IMR-90 (cell line): ENCODE results near the gene KIAA0232. TPM values are rescaled to one million over a fixed set of nuclear protein-coding genes. Genes with fewer than 3 reads are reported as not detected.

ENCODE experiments used
- ATAC-seq: fragments of 200-7000 bp; cut with Tn5 transposase; 2 replicates; pipeline ENCODE4 v1.9.1; 2020; ENCODE audit warnings: low read depth, mild to moderate bottlenecking, moderate library complexity
- BruUV-seq: library from RNA; stranded (reverse); fragments of 400-500 nt; replicated peaks from 2 replicates; lab custom pipeline; 2021; lab: Mats Ljungman, UMichigan
- CTCF ChIA-PET: fragments of 300-600 bp; formaldehyde crosslinking; extraction: SDS; loops from one replicate; lab custom pipeline; 2021; ENCODE audit warnings: antibody characterized with exemption; lab: Yijun Ruan, JAX
- POLR2A ChIA-PET: fragments of 300-600 bp; sonication (Branson Sonifier 250); formaldehyde crosslinking; loops from one replicate; lab custom pipeline; 2022; ENCODE audit warnings: antibody characterized with exemption; ENCODE audit not compliant: unreplicated experiment; lab: Charles Lee
- DNase-seq: peaks from one replicate; pipeline ENCODE4 v3.0.0; 2013
- H2AFZ ChIP-seq: replicated peaks from 2 replicates; pipeline ENCODE3; 2013; ENCODE audit warnings: low read length, mild to moderate bottlenecking; ENCODE audit not compliant: poor library complexity
- H2AK5ac ChIP-seq: 2 replicates; pipeline ENCODE4 v1.6.1; 2013; ENCODE audit warnings: low read depth, low read length, inconsistent platforms
- H2AK9ac ChIP-seq: replicated peaks from 2 replicates; pipeline ENCODE3; 2013; ENCODE audit warnings: mild to moderate bottlenecking, low read depth, low read length, moderate library complexity; ENCODE audit not compliant: poor library complexity
- H2BK120ac ChIP-seq: 2 replicates; pipeline ENCODE4 v1.6.1; 2013; ENCODE audit warnings: low read depth, low read length, inconsistent platforms
- H2BK15ac ChIP-seq: 3 replicates; pipeline ENCODE4 v1.6.1; 2013; ENCODE audit warnings: low read depth, low read length, inconsistent platforms
- H2BK20ac ChIP-seq: 2 replicates; pipeline ENCODE4 v1.6.1; 2013; ENCODE audit warnings: low read depth, mild to moderate bottlenecking, inconsistent platforms, low read length, moderate library complexity
- H2BK5ac ChIP-seq: 2 replicates; pipeline ENCODE4 v1.6.1; 2013; ENCODE audit warnings: mild to moderate bottlenecking, low read depth, low read length, inconsistent platforms; ENCODE audit not compliant: poor library complexity, severe bottlenecking
- H3K14ac ChIP-seq: replicated peaks from 2 replicates; pipeline ENCODE4 v1.6.1; 2013; ENCODE audit warnings: low read depth, low read length, inconsistent platforms
- H3K18ac ChIP-seq: 2 replicates; pipeline ENCODE4 v1.6.1; 2013; ENCODE audit warnings: low read depth, low read length, control low read depth
- H3K23ac ChIP-seq: 2 replicates; pipeline ENCODE4 v1.6.1; 2013; ENCODE audit warnings: low read depth, low read length, inconsistent platforms
- H3K27ac ChIP-seq: 2 replicates; pipeline ENCODE4 v1.5.1; 2013; ENCODE audit warnings: mild to moderate bottlenecking, control low read depth, low read length; ENCODE audit not compliant: insufficient read depth
- H3K27me3 ChIP-seq: 2 replicates; pipeline ENCODE4 v1.6.1; 2013; ENCODE audit warnings: low read length; ENCODE audit not compliant: control insufficient read depth, insufficient read depth
- H3K36me3 ChIP-seq: 2 replicates; pipeline ENCODE4 v1.6.1; 2013; ENCODE audit warnings: low read length, mixed read lengths; ENCODE audit not compliant: control insufficient read depth, insufficient read depth
- H3K4ac ChIP-seq: 2 replicates; pipeline ENCODE4 v1.6.1; 2013; ENCODE audit warnings: low read depth, low read length, inconsistent platforms
- H3K4me1 ChIP-seq: 2 replicates; pipeline ENCODE4 v1.6.1; 2013; ENCODE audit warnings: low read length, mixed read lengths; ENCODE audit not compliant: control insufficient read depth, insufficient read depth
- H3K4me2 ChIP-seq: 2 replicates; pipeline ENCODE4 v1.6.1; 2013; ENCODE audit warnings: low read depth, mild to moderate bottlenecking, control low read depth, low read length, moderate library complexity
- H3K4me3 ChIP-seq: 2 replicates; pipeline ENCODE4 v1.5.1; 2013; ENCODE audit warnings: low read depth, mild to moderate bottlenecking, control low read depth, low read length, moderate library complexity; ENCODE audit not compliant: insufficient read depth
- H3K56ac ChIP-seq: 2 replicates; pipeline ENCODE4 v1.6.1; 2013; ENCODE audit warnings: low read length, inconsistent platforms; ENCODE audit not compliant: insufficient read depth; ENCODE audit errors: extremely low read depth
- H3K79me1 ChIP-seq, 2 experiments: 2 replicates each; pipeline ENCODE4 v1.6.1; 2013; ENCODE audit warnings: low read length in 2 of 2, inconsistent platforms in 1 of 2, low read depth in 1 of 2
- H3K9ac ChIP-seq: 2 replicates; pipeline ENCODE4 v1.6.1; 2013; ENCODE audit warnings: low read depth, low read length, control low read depth
- H3K9me1 ChIP-seq: 2 replicates; pipeline ENCODE4 v1.6.1; 2013; ENCODE audit warnings: low read length, inconsistent platforms; ENCODE audit not compliant: insufficient read depth
- H3K9me3 ChIP-seq: 2 replicates; pipeline ENCODE4 v1.6.1; 2013; ENCODE audit warnings: low read length; ENCODE audit not compliant: control insufficient read depth, insufficient read depth
- H4K20me1 ChIP-seq: 2 replicates; pipeline ENCODE4 v1.6.1; 2013; ENCODE audit warnings: low read length, inconsistent platforms; ENCODE audit not compliant: insufficient read depth
- H4K5ac ChIP-seq: 2 replicates; pipeline ENCODE4 v1.6.1; 2013; ENCODE audit warnings: mild to moderate bottlenecking, low read depth, low read length, control low read depth
- H4K8ac ChIP-seq, 2 experiments: 2 replicates each; pipeline ENCODE4 v1.6.1; 2013; ENCODE audit warnings: low read depth in 2 of 2, low read length in 2 of 2, control low read depth in 1 of 2, inconsistent platforms in 1 of 2
- H4K91ac ChIP-seq: 2 replicates; pipeline ENCODE4 v1.6.1; 2013; ENCODE audit warnings: low read depth, low read length, inconsistent platforms; ENCODE audit not compliant: insufficient read depth
- BHLHE40 ChIP-seq: fragments of 150-350 bp; IDR thresholded peaks from 2 replicates; pipeline ENCODE4 v1.6.1; 2016; ENCODE audit warnings: mild to moderate bottlenecking, low read depth, low read length
- CEBPB ChIP-seq: IDR thresholded peaks from 2 replicates; pipeline ENCODE4 v1.6.1; 2012; ENCODE audit warnings: low read depth, low read length, improper control_type of control experiment
- CHD1 ChIP-seq: IDR thresholded peaks from 2 replicates; pipeline ENCODE4 v1.6.1; 2012; ENCODE audit warnings: low read depth, low read length, improper control_type of control experiment
- CTCF ChIP-seq: conservative IDR thresholded peaks from 2 replicates; pipeline ENCODE4 v1.5.1; 2012; ENCODE audit warnings: mild to moderate bottlenecking, low read depth, low read length, improper control_type of control experiment
- FOS ChIP-seq: fragments of 150-350 bp; IDR thresholded peaks from 2 replicates; pipeline ENCODE4 v1.6.1; 2016; ENCODE audit warnings: low read depth, low read length
- MAFK ChIP-seq: IDR thresholded peaks from 2 replicates; pipeline ENCODE4 v1.6.1; 2012; ENCODE audit warnings: low read depth, low read length, improper control_type of control experiment
- MAZ ChIP-seq: IDR thresholded peaks from 2 replicates; pipeline ENCODE4 v1.6.1; 2012; ENCODE audit warnings: low read depth, mild to moderate bottlenecking, low read length, improper control_type of control experiment, moderate library complexity, borderline replicate concordance
- MXI1 ChIP-seq: IDR thresholded peaks from 2 replicates; pipeline ENCODE4 v1.6.1; 2012; ENCODE audit warnings: low read depth, mild to moderate bottlenecking, low read length, moderate library complexity, borderline replicate concordance
- NFE2L2 ChIP-seq: fragments of 150-350 bp; IDR thresholded peaks from 2 replicates; pipeline ENCODE4 v1.6.1; 2016; ENCODE audit warnings: low read depth, mild to moderate bottlenecking, low read length
- POLR2A ChIP-seq: IDR thresholded peaks from 2 replicates; pipeline ENCODE4 v1.6.1; 2012; ENCODE audit warnings: mild to moderate bottlenecking, low read depth, low read length
- RAD21 ChIP-seq: IDR thresholded peaks from 2 replicates; pipeline ENCODE4 v1.6.1; 2012; ENCODE audit warnings: low read length, improper control_type of control experiment
- RCOR1 ChIP-seq: IDR thresholded peaks from 2 replicates; pipeline ENCODE4 v1.6.1; 2012; ENCODE audit warnings: mild to moderate bottlenecking, low read length, improper control_type of control experiment; ENCODE audit not compliant: insufficient replicate concordance
- RFX5 ChIP-seq: IDR thresholded peaks from 2 replicates; pipeline ENCODE4 v1.8.0; 2012; ENCODE audit warnings: low read depth, mild to moderate bottlenecking, low read length, moderate library complexity
- SMC3 ChIP-seq: fragments of 150-350 bp; IDR thresholded peaks from 2 replicates; pipeline ENCODE4 v1.6.1; 2016; ENCODE audit warnings: low read depth, mild to moderate bottlenecking, antibody characterized with exemption, low read length, moderate library complexity
- WGBS, 2 experiments: methylation state at CpG; one replicate each; pipeline versions ENCODE4 v1.1.5 to v1.1.7; 2013; ENCODE audit warnings: missing lambda C conversion rate in 2 of 2; ENCODE audit not compliant: insufficient read length in 1 of 2; ENCODE audit errors: extremely low coverage in 2 of 2; 5-methylcytosine and 5-hydroxymethylcytosine counted together
- dilution Hi-C: fragments of 300-500 bp; cut with HindIII; formaldehyde crosslinking; loops from one replicate; pipeline ENCODE4 v1.14.3; 2018; ENCODE audit warnings: low sequenced_read_pairs; ENCODE audit not compliant: unreplicated experiment
- in situ Hi-C: fragments of 300-500 bp; cut with MboI; formaldehyde crosslinking; loops from 3 replicates; pipeline ENCODE4 v1.14.3; 2019; ENCODE audit warnings: low sequenced_read_pairs, inconsistent platforms, mixed read lengths
- intact Hi-C: fragments of 100-400 bp; cut with micrococcal nuclease; formaldehyde crosslinking; loops from 2 replicates; pipeline ENCODE4 v1.10.0; 2022
- polyA plus RNA-seq, 3 experiments: library from polyadenylated mRNA; depleted of rRNA; stranded (reverse); fragments of >200 nt; gene quantifications; 2 replicates each; pipeline ENCODE4 v1.2.3, GENCODE V29; 2012; ENCODE audit warnings: low replicate concordance in 1 of 3
- total RNA-seq: library from RNA; depleted of rRNA; stranded (reverse); fragments of >200 nt; gene quantifications from 2 replicates; pipeline ENCODE4 v1.2.3, GENCODE V29; 2012
- TF ChIP-seq, protein P1 (sequence below): fragments of 150-350 bp; IDR thresholded peaks from 2 replicates; pipeline ENCODE4 v1.6.1; 2017; ENCODE audit warnings: mild to moderate bottlenecking, antibody characterized with exemption, low read length, low read depth
- TF ChIP-seq, protein P2 (sequence below): fragments of 150-350 bp; IDR thresholded peaks from 2 replicates; pipeline ENCODE4 v1.6.1; 2016; ENCODE audit warnings: low read depth, mild to moderate bottlenecking, low read length, moderate library complexity, borderline replicate concordance

Gene KIAA0232
- total and polyA plus RNA-seq, 2 of the 4 experiments (the other 2 are of a cell fraction), result 6.8 to 19.5 TPM

DNA sequence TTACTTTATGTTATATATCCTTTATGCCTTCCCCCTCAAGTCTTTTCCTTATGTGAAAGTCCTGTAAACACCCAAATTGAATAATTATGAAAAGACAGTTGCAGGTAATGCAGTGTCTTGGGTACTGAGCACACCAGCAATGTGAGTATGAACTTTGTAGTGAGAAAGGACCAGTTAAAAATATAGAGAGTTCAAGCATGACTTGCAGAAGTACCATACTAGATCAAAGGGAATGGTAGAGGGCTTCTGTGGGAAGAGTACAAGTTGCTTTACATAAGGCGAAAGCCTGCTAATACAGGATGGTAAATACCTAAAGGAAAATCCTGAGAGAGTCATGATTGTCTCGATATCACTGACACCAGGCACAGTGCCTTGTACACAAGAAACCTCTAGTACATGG, 25.7 kb downstream of the KIAA0232 start:
- H3K27ac ChIP-seq, result no peak overlapping the region
- H3K79me1 ChIP-seq, result peaks cover 33 to 63% of the 10 kb centered on the region in 2 experiments
- H3K27me3 ChIP-seq, result no peaks in the 10 kb centered on the region
- H3K4ac ChIP-seq, result no peak overlapping the region
- H3K4me2 ChIP-seq, result no peak overlapping the region
- ATAC-seq, result no peak
- H3K4me3 ChIP-seq, result no peak overlapping the region
- dilution Hi-C loops, result no loop called here
- H2BK120ac ChIP-seq, result no peak overlapping the region
- intact Hi-C loops, result no loop called here
- H4K91ac ChIP-seq, result no peak overlapping the region
- WGBS, 2 experiments, result no CpG with 5 or more reads among the region's 2 CpGs
- H2AK9ac ChIP-seq, result no peak overlapping the region
- POLR2A ChIA-PET, result no interaction called here
- H3K14ac ChIP-seq, result no peak overlapping the region
- no peak overlapping the region for H2BK15ac ChIP-seq
- H4K5ac ChIP-seq, result no peak overlapping the region
- no peak overlapping the region for H2AK5ac ChIP-seq
- H3K23ac ChIP-seq, result no peak overlapping the region
- peaks cover 27% of the 10 kb centered on the region for H3K9me1 ChIP-seq
- DNase-seq, result no peak
- in situ Hi-C loops, result no loop called here
- H3K4me1 ChIP-seq, result peaks cover 2% of the 10 kb centered on the region
- no peaks in the 10 kb centered on the region for H3K9me3 ChIP-seq
- H2BK20ac ChIP-seq, result no peak overlapping the region
- CTCF ChIA-PET, result no interaction called here
- H3K36me3 ChIP-seq, result no peaks in the 10 kb centered on the region
- no peak overlapping the region for H3K56ac ChIP-seq
- no peak overlapping the region for H3K9ac ChIP-seq
- no peak overlapping the region for H4K8ac ChIP-seq
- peaks cover 46% of the 10 kb centered on the region; the same call in 1 of the 2 replicates for H4K20me1 ChIP-seq
- H2BK5ac ChIP-seq, result no peak overlapping the region
- TF ChIP-seq, protein P1, sequence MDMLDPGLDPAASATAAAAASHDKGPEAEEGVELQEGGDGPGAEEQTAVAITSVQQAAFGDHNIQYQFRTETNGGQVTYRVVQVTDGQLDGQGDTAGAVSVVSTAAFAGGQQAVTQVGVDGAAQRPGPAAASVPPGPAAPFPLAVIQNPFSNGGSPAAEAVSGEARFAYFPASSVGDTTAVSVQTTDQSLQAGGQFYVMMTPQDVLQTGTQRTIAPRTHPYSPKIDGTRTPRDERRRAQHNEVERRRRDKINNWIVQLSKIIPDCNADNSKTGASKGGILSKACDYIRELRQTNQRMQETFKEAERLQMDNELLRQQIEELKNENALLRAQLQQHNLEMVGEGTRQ, result no peak
- TF ChIP-seq RCOR1 (no peak), RAD21 (no peak), CEBPB (no peak), CTCF (no peak), RFX5 (no peak), MAFK (no peak), SMC3 (no peak), FOS (no peak), POLR2A (no peak), NFE2L2 (no peak), MAZ (no peak), BHLHE40 (no peak), MXI1 (no peak), CHD1 (no peak)
- TF ChIP-seq, protein P2, sequence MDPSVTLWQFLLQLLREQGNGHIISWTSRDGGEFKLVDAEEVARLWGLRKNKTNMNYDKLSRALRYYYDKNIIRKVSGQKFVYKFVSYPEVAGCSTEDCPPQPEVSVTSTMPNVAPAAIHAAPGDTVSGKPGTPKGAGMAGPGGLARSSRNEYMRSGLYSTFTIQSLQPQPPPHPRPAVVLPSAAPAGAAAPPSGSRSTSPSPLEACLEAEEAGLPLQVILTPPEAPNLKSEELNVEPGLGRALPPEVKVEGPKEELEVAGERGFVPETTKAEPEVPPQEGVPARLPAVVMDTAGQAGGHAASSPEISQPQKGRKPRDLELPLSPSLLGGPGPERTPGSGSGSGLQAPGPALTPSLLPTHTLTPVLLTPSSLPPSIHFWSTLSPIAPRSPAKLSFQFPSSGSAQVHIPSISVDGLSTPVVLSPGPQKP, result no peak
- no peak overlapping the region for H2AFZ ChIP-seq
- BruUV-seq, result no TSS peak
- no peak overlapping the region for H3K18ac ChIP-seq
